ENCODE results near the gene IP6K1.
A peak's percentile ranks its signal among the peaks of the same experiment; 100 is the strongest.
"Not testable (repeated sequence)": the region's sequence is repeated elsewhere in the genome, so short reads cannot be mapped to it uniquely, and the experiment has no call there.

Gene IP6K1
- total RNA-seq, result 38.4 to 120 reads per million in 2 donors

DNA sequence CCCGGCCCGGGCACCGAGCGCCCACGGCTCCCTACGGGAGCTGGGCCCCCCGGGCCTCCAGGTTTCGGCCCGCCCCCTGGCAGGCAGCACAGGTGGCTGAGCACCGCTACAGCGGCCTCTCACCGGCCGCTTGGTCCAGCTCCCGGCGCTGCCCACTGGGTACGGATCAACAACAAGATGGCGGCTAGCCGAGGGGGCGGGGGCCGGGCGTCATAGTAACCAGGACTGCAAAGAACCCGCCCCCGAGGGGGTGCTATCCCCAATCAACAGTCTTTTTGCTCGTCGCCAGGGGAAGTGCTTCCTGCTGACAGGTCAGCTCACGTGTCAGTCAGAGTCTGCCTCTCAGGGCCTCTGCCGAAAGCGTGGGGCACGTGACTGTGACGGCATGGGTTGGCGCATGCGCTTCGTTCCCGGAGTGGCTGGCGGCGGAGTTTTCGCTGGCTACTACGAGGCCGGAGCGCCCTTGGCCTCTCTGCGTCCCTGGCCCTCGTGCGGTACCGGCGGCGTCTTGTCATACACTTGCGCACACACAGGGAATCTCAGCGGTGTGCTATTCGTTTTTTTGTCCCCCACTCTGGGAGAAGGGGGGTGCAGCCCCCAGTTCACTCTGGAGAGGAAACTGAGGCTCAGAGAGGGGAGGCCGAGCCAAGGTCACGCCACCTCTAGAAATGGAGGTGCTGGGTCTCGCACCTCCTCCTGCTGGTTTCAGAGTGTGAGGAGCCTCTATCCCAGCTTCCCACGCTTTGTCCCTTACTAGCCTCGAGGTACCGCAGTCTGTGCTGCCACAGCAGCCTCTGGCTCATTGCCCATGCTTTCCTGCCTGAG, at the start of gene IP6K1:
TSS of gene IP6K1 (minus strand) at position 186 of the 825 bp plus-strand sequence. CDS start 38,502 bp downstream, outside the sequence.
- peak; percentile 98 for DNase-seq

GRCh38 chr3:49831341-49831740, 45.0 kb upstream of the IP6K1 start:
- no peak for DNase-seq

- no peak for DNase-seq
These were observed 39.7 kb upstream of the IP6K1 start for GRCh38 chr3:49826016-49826415.

GRCh38 chr3:49823131-49823530, 36.8 kb upstream of the IP6K1 start:
- not testable (repeated sequence) for DNase-seq

GRCh38 chr3:49813497-49814174, 27.3 kb upstream of the IP6K1 start, which contains the start of gene UBA7:
Gene UBA7 (minus strand): TSS chr3:49813953. CDS start chr3:49813787, 166 bp downstream.
- no peak for DNase-seq

DNA sequence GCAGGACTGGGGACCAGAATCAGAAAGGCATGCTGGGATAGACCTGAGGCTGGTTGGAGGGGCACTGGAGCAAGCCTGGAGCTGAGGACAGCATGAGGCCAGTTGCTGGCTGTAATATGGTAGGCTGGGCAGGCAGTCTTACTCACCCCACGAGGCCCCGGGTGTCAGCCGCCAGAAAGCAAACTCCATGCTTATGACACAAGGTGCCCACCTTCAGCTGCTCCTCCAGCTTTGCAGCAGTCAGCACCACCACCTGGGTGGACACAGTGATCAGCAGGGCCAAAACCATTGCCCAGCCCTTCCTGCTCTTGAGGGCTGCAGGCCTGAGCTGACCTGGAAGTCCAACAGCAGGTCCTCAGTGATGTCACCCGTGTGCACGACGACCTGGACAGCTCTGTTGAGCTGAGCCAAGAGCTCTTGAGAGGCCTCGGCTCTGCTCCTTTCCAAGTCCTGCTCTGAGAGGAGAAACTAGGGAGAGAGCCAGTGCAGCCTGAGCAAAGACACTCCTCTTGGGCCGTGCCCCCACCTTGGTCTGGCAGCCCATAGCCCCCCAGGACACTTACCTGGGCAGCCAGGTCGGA, 26.7 kb upstream of the IP6K1 start:
- DNase-seq, result no peak

- no peak for DNase-seq
These were observed 21.2 kb upstream of the IP6K1 start for GRCh38 chr3:49807431-49808114.

GRCh38 chr3:49806850-49807249, 20.5 kb upstream of the IP6K1 start:
- no peak for DNase-seq

DNA sequence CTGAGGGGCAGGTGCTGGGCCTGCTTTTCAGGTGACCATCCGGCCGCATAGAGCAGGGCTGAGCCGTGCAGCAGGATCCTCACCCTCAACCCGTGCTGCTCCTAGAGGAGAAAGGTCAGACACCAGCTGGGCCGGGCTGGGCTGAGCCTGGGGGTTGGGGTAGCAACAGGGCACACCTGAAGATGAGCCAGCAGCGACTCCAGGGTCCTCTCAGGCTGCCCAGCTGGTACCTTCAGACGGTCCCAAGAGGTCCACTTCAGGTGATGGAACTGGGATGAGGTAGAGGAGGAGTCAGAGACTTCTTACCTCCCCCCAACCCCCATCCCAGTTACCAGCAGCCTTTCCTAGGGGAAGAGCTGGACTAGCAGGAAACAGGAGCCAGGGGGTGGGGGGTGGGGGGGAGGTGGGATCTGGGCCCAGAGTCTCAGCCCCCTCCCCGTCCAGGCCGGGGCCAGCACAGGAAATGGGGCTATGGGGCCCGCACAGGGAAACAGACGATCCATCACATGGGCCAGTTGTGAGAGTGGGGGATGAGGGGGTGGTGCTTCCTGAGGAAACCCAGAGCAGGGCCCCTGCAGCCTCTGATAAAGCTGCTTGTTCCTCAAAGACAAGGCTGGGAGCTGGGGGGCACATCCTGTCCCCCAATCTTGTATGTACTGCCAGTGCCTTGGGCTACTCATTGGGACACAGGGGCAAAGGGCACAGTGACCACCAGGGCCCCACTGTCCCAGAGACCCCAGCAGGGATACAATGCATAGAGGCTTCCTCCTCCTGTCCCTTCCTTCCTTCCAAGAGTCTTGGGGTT, 19.8 kb upstream of the IP6K1 start:
- no peak for DNase-seq

GRCh38 chr3:49805367-49805782, 19.0 kb upstream of the IP6K1 start:
- no peak for DNase-seq

DNA sequence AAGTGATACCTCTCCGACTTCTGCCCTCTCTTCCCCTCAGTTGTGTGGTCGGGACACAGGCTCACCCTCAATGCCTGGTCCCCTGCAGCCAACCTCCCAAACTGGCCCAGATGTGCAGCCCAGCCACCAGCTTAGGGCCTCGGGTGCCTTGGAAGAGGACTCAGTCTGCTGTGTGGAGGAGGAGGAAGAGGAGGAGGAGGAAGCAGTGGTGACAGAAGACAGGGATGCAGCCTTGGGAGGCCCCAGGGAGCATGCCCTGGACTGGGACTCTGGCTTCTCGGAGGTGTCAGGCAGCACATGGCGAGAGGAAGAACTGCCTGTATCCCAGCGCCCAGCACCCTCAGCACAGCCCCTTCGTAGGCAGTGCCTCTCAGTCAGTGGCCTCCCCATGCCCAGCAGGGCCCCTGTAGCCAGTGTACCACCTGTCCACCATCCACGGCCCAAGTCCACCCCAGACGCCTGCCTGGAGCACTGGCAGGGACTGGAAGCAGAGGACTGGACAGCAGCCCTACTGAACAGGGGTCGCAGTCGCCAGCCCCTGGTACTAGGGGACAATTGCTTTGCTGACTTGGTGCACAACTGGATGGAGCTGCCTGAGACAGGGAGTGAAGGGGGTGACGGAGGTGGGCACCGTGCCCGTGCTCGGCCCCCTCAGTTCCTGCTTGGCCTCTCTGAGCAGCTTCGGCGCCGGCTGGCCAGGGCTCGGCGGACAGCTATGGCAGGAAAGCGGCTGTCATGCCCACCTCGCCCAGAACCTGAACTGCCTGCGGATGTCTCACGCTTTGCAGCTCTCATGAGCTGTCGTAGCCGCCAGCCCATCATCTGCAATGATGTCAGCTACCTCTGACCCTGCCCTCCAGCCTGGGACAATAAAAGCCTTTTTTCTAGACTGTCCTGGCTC, 18.0 kb upstream of the IP6K1 start:
- DNase-seq, result no peak

GRCh38 chr3:49803465-49804140, 17.3 kb upstream of the IP6K1 start:
- peak; percentile 52 for DNase-seq

- DNase-seq, result peak; percentile 85
These were observed 16.6 kb upstream of the IP6K1 start, which contains the start of gene INKA1 for GRCh38 chr3:49802719-49803464. Gene INKA1 (plus strand): TSS chr3:49803261. CDS start chr3:49803393, 132 bp downstream.

DNA sequence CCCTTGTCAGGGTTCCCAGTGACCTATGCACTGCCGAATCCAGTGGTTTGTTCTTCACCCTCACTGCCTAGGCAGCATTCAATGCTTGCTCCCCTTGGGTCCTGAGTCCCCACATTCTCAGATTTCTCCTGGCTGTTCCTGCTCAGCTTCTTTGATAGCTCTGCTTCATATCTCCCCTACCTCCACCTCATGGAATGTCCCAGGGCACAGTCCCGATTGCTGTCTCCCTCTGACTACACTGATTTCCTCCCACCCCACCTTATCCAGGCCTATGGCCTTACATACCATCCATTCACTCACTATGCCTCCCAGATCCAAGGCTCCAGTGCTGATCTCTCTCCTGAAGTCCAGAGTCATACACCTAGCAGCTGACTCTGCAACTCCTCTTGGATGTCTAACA, 14.8 kb upstream of the IP6K1 start:
- DNase-seq, result no peak

DNA sequence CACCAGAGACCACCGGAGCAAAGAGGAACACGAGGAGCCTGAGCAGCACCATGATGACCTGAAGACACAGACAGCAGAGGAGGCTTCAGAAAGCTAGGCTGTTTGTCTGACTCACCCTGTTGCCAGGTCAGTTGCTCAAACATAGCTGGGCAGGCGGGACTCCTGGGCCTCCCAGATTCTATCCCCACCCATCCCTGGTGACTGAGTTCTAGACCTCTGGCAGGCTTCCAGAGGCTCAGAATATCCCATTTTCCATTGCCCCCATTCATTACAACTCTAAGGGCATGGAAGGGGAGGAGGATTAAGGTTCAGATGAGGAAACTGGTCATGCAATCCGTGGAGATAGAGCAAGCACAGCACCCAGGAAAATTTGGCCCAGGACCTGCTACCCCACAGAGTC, 13.4 kb upstream of the IP6K1 start, which contains the start of gene CDHR4:
TSS of gene CDHR4 (minus strand) at position 113 of the 400 bp plus-strand sequence. CDS start at position 52, 61 bp downstream.
- DNase-seq, result no peak

- DNase-seq, result no peak
These were observed 12.8 kb upstream of the IP6K1 start for GRCh38 chr3:49799105-49799504.

- DNase-seq, result no peak
These were observed 8.9 kb upstream of the IP6K1 start for GRCh38 chr3:49794926-49795905.

DNA sequence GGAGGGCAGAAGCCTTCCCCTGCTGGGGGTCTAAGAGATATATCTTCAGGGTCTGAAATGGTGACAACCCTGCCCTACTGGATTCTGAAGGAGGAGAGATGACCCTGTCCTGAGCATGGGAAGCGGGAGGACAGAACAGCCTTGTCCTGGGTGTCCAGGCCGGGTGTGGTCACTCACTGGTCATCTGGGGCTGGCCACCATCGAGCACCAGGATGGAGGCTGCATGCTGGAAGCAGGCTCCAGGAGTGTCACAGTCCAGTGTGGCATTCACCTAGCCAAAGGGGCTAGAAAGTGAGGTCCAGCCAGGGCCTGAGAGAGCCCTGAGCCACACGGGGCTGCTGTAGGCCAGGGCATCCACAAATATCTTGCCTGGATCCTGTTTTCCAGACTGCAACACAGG, 8.1 kb upstream of the IP6K1 start:
- DNase-seq, result no peak
